Measurements from ENCODE around the gene RUNX3. TPM values are rescaled to one million over a fixed set of nuclear protein-coding genes. Genes with fewer than 3 reads are reported as not detected.

RUNX3 gene
- total RNA-seq, 2 experiments from 2014 or later = 180 to 183 TPM

DNA sequence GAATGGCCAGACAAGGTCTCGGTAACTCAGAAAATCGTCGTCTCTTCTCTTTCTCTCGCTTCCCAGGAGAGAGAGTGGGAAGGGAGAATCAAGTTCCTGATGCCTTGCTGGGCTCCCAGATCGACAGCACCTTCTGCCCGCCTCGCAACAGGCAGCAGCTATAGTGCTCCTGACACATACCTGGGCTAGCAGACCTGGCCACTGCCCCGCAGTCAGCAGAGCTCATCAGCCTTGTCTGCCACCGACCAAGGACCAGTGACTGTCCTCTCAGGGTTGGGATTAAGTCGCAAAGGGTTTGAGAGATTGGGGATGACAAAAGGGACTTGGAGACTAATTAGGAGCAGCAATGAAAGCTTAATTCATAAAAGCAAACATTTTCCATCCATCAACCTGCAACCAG is 4.1 kb downstream of the RUNX3 start:
- ATAC-seq (no peak), DNase-seq (no peak)
- ChIA-PET CTCF (interaction anchor here (0.6 to 8.8 kb wide), 7 partner anchors 13 to 281 kb away, joined by 3 to 53 read pairs (median 5); no protein-coding TSS in a partner anchor), POLR2A (interaction anchor here (0.6 to 10.8 kb wide), 18 partner anchors 9 to 319 kb away, joined by 3 to 122 read pairs (median 6); no protein-coding TSS in a partner anchor)
- Mint-ChIP-seq H3K9me3 (no peaks in the 10 kb centered on the region), H3K27me3 (no peaks in the 10 kb centered on the region), H3K4me1 (ENCODE audit: low read depth) (peaks cover 67% of the 10 kb centered on the region), H3K4me3 (peak overlapping the region; percentile 96), H3K36me3 (ENCODE audit: low read depth) (peaks cover 79% of the 10 kb centered on the region), H3K27ac (peak overlapping the region; percentile 90)
- TF ChIP-seq, protein P1, sequence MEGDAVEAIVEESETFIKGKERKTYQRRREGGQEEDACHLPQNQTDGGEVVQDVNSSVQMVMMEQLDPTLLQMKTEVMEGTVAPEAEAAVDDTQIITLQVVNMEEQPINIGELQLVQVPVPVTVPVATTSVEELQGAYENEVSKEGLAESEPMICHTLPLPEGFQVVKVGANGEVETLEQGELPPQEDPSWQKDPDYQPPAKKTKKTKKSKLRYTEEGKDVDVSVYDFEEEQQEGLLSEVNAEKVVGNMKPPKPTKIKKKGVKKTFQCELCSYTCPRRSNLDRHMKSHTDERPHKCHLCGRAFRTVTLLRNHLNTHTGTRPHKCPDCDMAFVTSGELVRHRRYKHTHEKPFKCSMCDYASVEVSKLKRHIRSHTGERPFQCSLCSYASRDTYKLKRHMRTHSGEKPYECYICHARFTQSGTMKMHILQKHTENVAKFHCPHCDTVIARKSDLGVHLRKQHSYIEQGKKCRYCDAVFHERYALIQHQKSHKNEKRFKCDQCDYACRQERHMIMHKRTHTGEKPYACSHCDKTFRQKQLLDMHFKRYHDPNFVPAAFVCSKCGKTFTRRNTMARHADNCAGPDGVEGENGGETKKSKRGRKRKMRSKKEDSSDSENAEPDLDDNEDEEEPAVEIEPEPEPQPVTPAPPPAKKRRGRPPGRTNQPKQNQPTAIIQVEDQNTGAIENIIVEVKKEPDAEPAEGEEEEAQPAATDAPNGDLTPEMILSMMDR (IDR thresholded peaks at IDR 0.05) = no peak
- intact Hi-C loops (cut with micrococcal nuclease) = loop anchor here (1.0 to 10.0 kb wide), 3 partner anchors 15 to 109 kb away; no protein-coding TSS in a partner anchor

DNA sequence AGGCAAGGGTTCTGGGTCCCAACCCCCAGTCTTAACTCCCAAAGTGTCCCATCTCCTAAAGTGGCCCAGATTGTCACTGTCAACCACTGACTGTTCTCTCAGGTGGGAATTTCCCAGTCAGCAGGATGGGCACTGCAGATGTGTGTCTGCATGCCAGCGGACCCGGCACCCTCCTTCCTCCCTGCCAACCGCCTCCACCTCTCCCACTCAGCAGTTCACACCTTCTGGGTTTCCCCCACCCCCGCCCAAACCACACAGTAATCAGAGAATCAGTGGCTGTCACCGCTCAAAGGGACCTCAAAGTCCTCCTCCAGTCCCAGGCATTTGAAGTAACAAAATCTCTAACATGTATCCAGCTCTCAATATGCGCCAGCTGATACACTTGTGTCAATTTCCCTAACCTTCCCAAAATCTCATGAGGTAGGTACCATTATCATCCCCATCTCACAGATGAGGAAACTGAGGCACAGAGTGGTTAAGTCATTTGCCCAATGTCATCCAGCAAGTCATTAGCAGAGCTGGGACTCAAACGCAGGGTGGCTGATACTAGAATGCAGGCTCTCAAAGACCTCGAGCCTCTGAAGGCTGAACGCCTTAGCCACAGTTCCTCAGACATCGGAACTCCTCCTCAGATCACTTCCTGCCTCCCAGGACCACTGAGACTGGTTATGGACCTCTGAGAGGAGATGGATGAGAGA is 4.8 kb downstream of the RUNX3 start:
- intact Hi-C loops (cut with micrococcal nuclease) = loop anchor here (1.0 to 10.0 kb wide), 3 partner anchors 14 to 110 kb away; no protein-coding TSS in a partner anchor
- Mint-ChIP-seq H3K4me1 (ENCODE audit: low read depth) (peaks cover 69% of the 10 kb centered on the region), H3K4me3 (peak overlapping the region; percentile 96), H3K36me3 (ENCODE audit: low read depth) (peaks cover 81% of the 10 kb centered on the region), H3K27me3 (no peaks in the 10 kb centered on the region), H3K27ac (peak overlapping the region; percentile 90), H3K9me3 (no peaks in the 10 kb centered on the region)
- TF ChIP-seq, protein P1 (IDR thresholded peaks at IDR 0.05) = no peak
- CTCF ChIA-PET = interaction anchor here (0.6 to 8.8 kb wide), 6 partner anchors 12 to 176 kb away, joined by 3 to 53 read pairs (median 4); no protein-coding TSS in a partner anchor
- DNase-seq (peak; percentile 94), ATAC-seq (peak; percentile 37)
- POLR2A ChIA-PET = interaction anchor here (0.6 to 10.8 kb wide), 21 partner anchors 8 to 320 kb away, joined by 3 to 122 read pairs (median 5); no protein-coding TSS in a partner anchor

DNA sequence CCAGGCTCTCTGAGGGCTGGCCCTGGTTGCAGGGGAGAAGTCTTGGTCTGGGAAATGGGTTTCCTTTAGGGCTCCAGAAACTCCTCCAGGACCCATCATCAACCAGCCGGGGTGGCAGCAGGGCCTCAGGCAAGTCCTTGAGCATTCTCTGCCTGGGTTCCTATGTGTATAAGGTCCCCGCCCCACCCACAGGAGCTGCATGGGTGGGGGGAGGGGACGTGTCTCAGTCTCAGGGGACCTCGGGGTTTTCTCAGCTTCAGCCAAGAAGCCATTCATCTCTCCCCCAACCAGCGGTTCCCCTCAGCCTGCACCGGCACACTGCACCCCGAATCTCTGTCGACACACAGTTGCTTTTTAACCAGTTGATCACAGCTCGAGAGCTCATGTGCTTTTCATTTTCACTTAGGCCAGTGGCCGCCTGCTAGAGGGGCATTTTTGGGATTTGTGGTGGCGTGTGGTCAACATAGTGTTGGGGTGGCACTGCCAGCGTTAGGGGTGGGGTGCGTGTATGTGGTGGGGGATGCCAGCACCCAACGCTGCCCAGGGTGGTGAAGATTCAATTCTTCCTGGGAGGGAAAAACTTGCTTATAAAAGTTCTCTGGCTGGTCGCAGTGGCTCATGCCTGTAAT is 6.5 kb downstream of the RUNX3 start:
- ChIA-PET POLR2A (interaction anchor here (0.5 to 10.8 kb wide), 8 partner anchors 9 to 323 kb away, joined by 3 to 122 read pairs (median 5); no protein-coding TSS in a partner anchor), CTCF (interaction anchor here (0.7 to 8.8 kb wide), 7 partner anchors 9 to 177 kb away, joined by 3 to 46 read pairs (median 4); no protein-coding TSS in a partner anchor)
- no peaks in the 10 kb centered on the region for H3K9me3 Mint-ChIP-seq
- H3K4me1 Mint-ChIP-seq (ENCODE audit: low read depth) = peaks cover 85% of the 10 kb centered on the region
- TF ChIP-seq, protein P1 (IDR thresholded peaks at IDR 0.05) = no peak
- H3K4me3 Mint-ChIP-seq = peak overlapping the region; percentile 96
- peak; percentile 9 for ATAC-seq
- peak overlapping the region; percentile 72 for H3K27ac Mint-ChIP-seq
- no peaks in the 10 kb centered on the region for H3K27me3 Mint-ChIP-seq
- DNase-seq = peak; percentile 54
- intact Hi-C loops (cut with micrococcal nuclease) = loop anchor here (2.0 to 10.0 kb wide), 2 partner anchors 41 to 111 kb away; no protein-coding TSS in a partner anchor
- H3K36me3 Mint-ChIP-seq (ENCODE audit: low read depth) = peaks cover 90% of the 10 kb centered on the region

DNA sequence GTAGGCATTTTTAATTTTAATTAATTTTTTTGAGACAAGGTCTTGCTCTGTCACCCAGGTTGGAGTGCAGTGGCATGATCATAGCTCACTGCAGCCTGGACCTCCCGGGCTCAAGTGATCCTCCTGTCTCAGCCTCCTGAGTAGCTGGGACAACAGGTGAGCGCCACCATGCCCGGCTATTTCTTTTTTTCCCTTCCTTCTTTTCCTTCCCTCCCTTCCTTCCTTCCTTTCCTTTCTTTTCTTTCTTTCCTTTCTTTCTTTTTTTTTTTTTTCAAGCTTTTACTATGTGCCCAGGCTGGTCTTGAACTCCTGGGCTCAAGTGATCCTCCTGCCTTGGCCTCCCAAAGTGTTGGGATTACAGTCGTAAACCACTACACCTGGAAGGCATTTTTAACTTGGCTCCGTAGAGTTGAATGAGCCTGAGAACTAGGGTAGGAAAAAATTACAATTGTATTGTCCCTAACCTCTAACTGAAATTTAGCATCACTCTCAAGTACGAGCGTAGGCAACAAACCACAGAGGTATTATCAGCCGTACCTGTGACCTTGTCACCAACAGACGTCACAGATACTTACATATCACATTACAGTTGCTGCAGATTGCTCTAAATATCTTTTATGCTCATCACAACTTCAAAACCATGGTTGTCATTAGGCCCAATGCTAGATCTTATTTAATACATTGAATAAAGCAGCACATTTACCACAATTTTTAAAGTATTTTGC is 8.0 kb downstream of the RUNX3 start:
- ATAC-seq = peak; percentile 11

More for the DNA sequence above, 8.0 kb downstream of the RUNX3 start:
- ChIA-PET CTCF (interaction anchor here (1.5 kb wide), 1 partner anchor 9 kb away, joined by 4 read pairs; no protein-coding TSS in a partner anchor), POLR2A (interaction anchor here (1.4 to 10.8 kb wide), 4 partner anchors 10 to 115 kb away, joined by 4 to 122 read pairs (median 59); no protein-coding TSS in a partner anchor)
- Mint-ChIP-seq H3K27ac (peak overlapping the region; percentile 95), H3K9me3 (no peaks in the 10 kb centered on the region), H3K4me3 (peak overlapping the region; percentile 48), H3K36me3 (ENCODE audit: low read depth) (peaks cover 89% of the 10 kb centered on the region), H3K27me3 (no peaks in the 10 kb centered on the region), H3K4me1 (ENCODE audit: low read depth) (peaks cover 95% of the 10 kb centered on the region)
- TF ChIP-seq, protein P1 (IDR thresholded peaks at IDR 0.05) = no peak
- intact Hi-C loops (cut with micrococcal nuclease) = loop anchor here (10.0 kb wide), 1 partner anchor 113 kb away; no protein-coding TSS in a partner anchor
- DNase-seq = peak; percentile 55
